Measurements from ENCODE around the gene SCFD2. TPM values are rescaled to one million over a fixed set of nuclear protein-coding genes. Genes with fewer than 3 reads are reported as not detected.

SCFD2 gene
- polyA plus RNA-seq, 3 donors: 5.4 to 9.4 (median 6.7) TPM

GRCh38 chr4:52962721-52963120, 403.1 kb downstream of the SCFD2 start:
- whole genome bisulfite sequencing (ENCODE audit: insufficient coverage): 88% methylated on average over 1 of the region's 3 CpGs
- H3K27me3 Mint-ChIP-seq (ENCODE audit: low read depth in 3 of 3): peaks cover 0 to 3% (median 0%) of the 10 kb centered on the region in 3 donors

GRCh38 chr4:52961666-52962412, 404.0 kb downstream of the SCFD2 start:
- Histone ChIP-seq H3K9ac (ENCODE audit: insufficient read depth, low read length, poor library complexity, severe bottlenecking) (no peak overlapping the region), H3K79me2 (ENCODE audit: insufficient read depth, low read length) (no peaks in the 10 kb centered on the region), H3K27me3 (ENCODE audit: control insufficient read depth in 2 of 2, insufficient read depth in 2 of 2, low read length in 2 of 2) (no peaks in the 10 kb centered on the region), H3K27ac (ENCODE audit: low read depth in 1 of 2, low read length in 2 of 2) (no peak overlapping the region), H3K9me3 (replicated peaks in 1 of 2; ENCODE audit: control insufficient read depth in 1 of 2, insufficient read depth in 1 of 2, low read length in 2 of 2) (peaks cover 0 to 7% of the 10 kb centered on the region in 2 donors), H2AFZ (ENCODE audit: insufficient read depth, low read depth, low read length, poor library complexity, severe bottlenecking) (no peak overlapping the region), H3K36me3 (replicated peaks in 1 of 2; ENCODE audit: control insufficient read depth in 1 of 2, insufficient read depth in 2 of 2, low read length in 2 of 2) (no peaks in the 10 kb centered on the region), H3K4me1 (ENCODE audit: control insufficient read depth in 1 of 2, insufficient read depth in 2 of 2, low read length in 2 of 2) (no peaks in the 10 kb centered on the region), H3K4me3 (replicated peaks in 1 of 3; ENCODE audit: low read depth in 2 of 3, low read length in 3 of 3) (no peak overlapping the region), H4K20me1 (ENCODE audit: insufficient read depth, low read length) (no peaks in the 10 kb centered on the region), H3K4me2 (replicated peaks; ENCODE audit: extremely low read depth, low read length, poor library complexity, severe bottlenecking) (no peak overlapping the region)
- TF ChIP-seq, protein P1, sequence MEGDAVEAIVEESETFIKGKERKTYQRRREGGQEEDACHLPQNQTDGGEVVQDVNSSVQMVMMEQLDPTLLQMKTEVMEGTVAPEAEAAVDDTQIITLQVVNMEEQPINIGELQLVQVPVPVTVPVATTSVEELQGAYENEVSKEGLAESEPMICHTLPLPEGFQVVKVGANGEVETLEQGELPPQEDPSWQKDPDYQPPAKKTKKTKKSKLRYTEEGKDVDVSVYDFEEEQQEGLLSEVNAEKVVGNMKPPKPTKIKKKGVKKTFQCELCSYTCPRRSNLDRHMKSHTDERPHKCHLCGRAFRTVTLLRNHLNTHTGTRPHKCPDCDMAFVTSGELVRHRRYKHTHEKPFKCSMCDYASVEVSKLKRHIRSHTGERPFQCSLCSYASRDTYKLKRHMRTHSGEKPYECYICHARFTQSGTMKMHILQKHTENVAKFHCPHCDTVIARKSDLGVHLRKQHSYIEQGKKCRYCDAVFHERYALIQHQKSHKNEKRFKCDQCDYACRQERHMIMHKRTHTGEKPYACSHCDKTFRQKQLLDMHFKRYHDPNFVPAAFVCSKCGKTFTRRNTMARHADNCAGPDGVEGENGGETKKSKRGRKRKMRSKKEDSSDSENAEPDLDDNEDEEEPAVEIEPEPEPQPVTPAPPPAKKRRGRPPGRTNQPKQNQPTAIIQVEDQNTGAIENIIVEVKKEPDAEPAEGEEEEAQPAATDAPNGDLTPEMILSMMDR (IDR thresholded peaks at IDR 0.05): no peak
- no peaks in the 10 kb centered on the region for H3K4me1 Mint-ChIP-seq
- peaks cover 0 to 3% (median 0%) of the 10 kb centered on the region in 3 donors for H3K27me3 Mint-ChIP-seq (ENCODE audit: low read depth in 3 of 3)
- peaks cover 0 to 3% of the 10 kb centered on the region in 2 donors for H3K36me3 Mint-ChIP-seq
- intact Hi-C loops (cut with micrococcal nuclease): no loop called here
- 97% methylated on average over 3 of the region's 3 CpGs for WGBS (ENCODE audit: insufficient coverage)
- peaks cover 0 to 5% (median 2%) of the 10 kb centered on the region in 7 donors for H3K9me3 Mint-ChIP-seq
- H3K27ac Mint-ChIP-seq: no peak overlapping the region
- DNase-seq: no peak
- H3K4me3 Mint-ChIP-seq: no peak overlapping the region

More at GRCh38 chr4:52962721-52963120, 403.1 kb downstream of the SCFD2 start:
- H3K27me3 ChIP-seq (ENCODE audit: control insufficient read depth in 2 of 2, insufficient read depth in 2 of 2, low read length in 2 of 2): no peaks in the 10 kb centered on the region
- peaks cover 0 to 5% (median 3%) of the 10 kb centered on the region in 7 donors for H3K9me3 Mint-ChIP-seq
- peaks cover 0 to 3% of the 10 kb centered on the region in 2 donors for H3K36me3 Mint-ChIP-seq
- H3K36me3 ChIP-seq (replicated peaks in 1 of 2; ENCODE audit: control insufficient read depth in 1 of 2, insufficient read depth in 2 of 2, low read length in 2 of 2): no peaks in the 10 kb centered on the region
- no peaks in the 10 kb centered on the region for H3K4me1 Mint-ChIP-seq
- H3K4me2 ChIP-seq (replicated peaks; ENCODE audit: extremely low read depth, low read length, poor library complexity, severe bottlenecking): no peak overlapping the region
- peaks cover 0 to 7% of the 10 kb centered on the region in 2 donors for H3K9me3 ChIP-seq (replicated peaks in 1 of 2; ENCODE audit: control insufficient read depth in 1 of 2, insufficient read depth in 1 of 2, low read length in 2 of 2)
- no peak overlapping the region for H2AFZ ChIP-seq (ENCODE audit: insufficient read depth, low read depth, low read length, poor library complexity, severe bottlenecking)
- H3K4me3 Mint-ChIP-seq: no peak overlapping the region
- intact Hi-C loops (cut with micrococcal nuclease): no loop called here
- H3K4me1 ChIP-seq (ENCODE audit: control insufficient read depth in 1 of 2, insufficient read depth in 2 of 2, low read length in 2 of 2): no peaks in the 10 kb centered on the region
- no peaks in the 10 kb centered on the region for H3K79me2 ChIP-seq (ENCODE audit: insufficient read depth, low read length)
- H4K20me1 ChIP-seq (ENCODE audit: insufficient read depth, low read length): no peaks in the 10 kb centered on the region
- H3K27ac ChIP-seq (ENCODE audit: low read depth in 1 of 2, low read length in 2 of 2): no peak overlapping the region
- no peak overlapping the region for H3K27ac Mint-ChIP-seq
- no peak overlapping the region for H3K9ac ChIP-seq (ENCODE audit: insufficient read depth, low read length, poor library complexity, severe bottlenecking)
- TF ChIP-seq, protein P1 (IDR thresholded peaks at IDR 0.05): no peak
- no peak overlapping the region for H3K4me3 ChIP-seq (replicated peaks in 1 of 3; ENCODE audit: low read depth in 2 of 3, low read length in 3 of 3)
- no peak for DNase-seq
